ENCODE results near the gene ITGA7.

DNA sequence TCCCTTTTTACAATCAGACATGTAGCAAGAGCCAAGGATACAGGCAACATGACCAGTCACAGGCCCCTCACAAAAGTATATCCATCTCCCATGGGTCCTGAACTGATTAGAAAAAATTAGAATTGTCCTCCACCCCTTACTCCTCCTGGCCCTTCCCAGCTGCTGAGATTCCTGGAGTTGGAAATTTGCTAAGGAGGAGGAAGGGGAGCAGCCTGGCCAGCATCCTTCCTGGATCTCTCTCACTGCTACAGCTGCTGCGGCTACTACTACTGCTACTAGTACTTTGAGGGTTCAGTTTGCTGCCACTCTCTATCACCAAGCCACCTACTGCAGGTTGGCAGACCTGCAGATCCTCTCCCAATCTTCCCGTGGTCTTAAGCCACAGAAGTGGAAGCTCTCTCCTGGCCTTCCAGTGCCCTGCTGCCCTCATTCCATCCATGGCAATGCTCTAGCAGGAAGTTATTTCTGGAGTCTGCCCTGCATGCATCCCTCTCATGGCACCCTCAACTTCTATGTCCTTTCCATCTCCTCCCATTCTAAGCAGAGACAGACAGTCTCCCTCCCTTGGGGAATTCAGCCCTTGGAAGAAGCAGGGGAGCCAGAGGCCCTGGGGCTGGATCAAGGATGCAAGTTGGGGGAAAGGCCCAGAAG, 1.0 kb downstream of the ITGA7 start:
- TF ChIP-seq CTCF (IDR thresholded peaks at IDR 0.05) (no peak), POLR2A (IDR thresholded peaks at IDR 0.05) (no peak), EP300 (IDR thresholded peaks at IDR 0.05) (no peak)

Measured in tibial nerve (tissue), 4 donors.